H1 (cell line): ENCODE measurements around the gene CDC42BPB. TPM values are rescaled to one million over a fixed set of nuclear protein-coding genes. Genes with fewer than 3 reads are reported as not detected.

Experiments used
- CTCF ChIA-PET: fragments of 300-600 bp; sonication (Branson Sonifier 250); formaldehyde crosslinking; loops from one replicate; lab custom pipeline; 2021; ENCODE audit not compliant: partially characterized antibody; lab: Charles Lee
- POLR2A ChIA-PET: fragments of 300-600 bp; sonication (Branson Sonifier 250); formaldehyde crosslinking; loops from one replicate; lab custom pipeline; 2021; ENCODE audit warnings: inconsistent platforms; ENCODE audit not compliant: partially characterized antibody; lab: Charles Lee
- DNase-seq, 2 experiments: peaks; one replicate each; pipeline versions ENCODE4 v3.0.0 to v3.0.0-alpha.2; 2010 to 2022; ENCODE audit warnings: low spot score in 2 of 2, low read depth in 1 of 2, mixed read lengths in 1 of 2
- FAIRE-seq: peaks from 2 replicates; lab custom pipeline; 2011; peaks lifted over from hg19 to GRCh38; lab: Jason Lieb, UNC
- H2AFZ ChIP-seq: 2 replicates; pipeline ENCODE4 v1.8.1; 2012; ENCODE audit warnings: low read length, inconsistent platforms
- H2AK5ac ChIP-seq: 2 replicates; pipeline ENCODE4 v1.6.1; 2013; ENCODE audit warnings: low read depth, low read length
- H2BK120ac ChIP-seq: replicated peaks from 2 replicates; pipeline ENCODE3; 2013; ENCODE audit warnings: low read depth, low read length, inconsistent platforms
- H2BK12ac ChIP-seq: 2 replicates; pipeline ENCODE4 v1.6.1; 2013; ENCODE audit warnings: low read depth, low read length
- H2BK15ac ChIP-seq: 2 replicates; pipeline ENCODE4 v1.6.1; 2013; ENCODE audit warnings: low read length
- H2BK20ac ChIP-seq: 2 replicates; pipeline ENCODE4 v1.6.1; 2013; ENCODE audit warnings: low read length
- H2BK5ac ChIP-seq: 2 replicates; pipeline ENCODE4 v1.6.1; 2013; ENCODE audit warnings: low read depth, low read length
- H3K14ac ChIP-seq: 2 replicates; pipeline ENCODE4 v1.6.1; 2013; ENCODE audit warnings: inconsistent platforms; ENCODE audit not compliant: insufficient read length
- H3K18ac ChIP-seq: 2 replicates; pipeline ENCODE4 v1.6.1; 2013; ENCODE audit warnings: low read length; ENCODE audit errors: extremely low read depth
- H3K23ac ChIP-seq: 2 replicates; pipeline ENCODE4 v1.6.1; 2013; ENCODE audit warnings: inconsistent platforms; ENCODE audit not compliant: insufficient read length
- H3K23me2 ChIP-seq: 2 replicates; pipeline ENCODE4 v1.6.1; 2013; ENCODE audit warnings: low read depth, low read length
- H3K27ac ChIP-seq: 2 replicates; pipeline ENCODE4 v1.6.1; 2011; ENCODE audit warnings: low read depth, low read length, inconsistent platforms
- H3K27me3 ChIP-seq, 4 experiments: replicated peaks in 1 of 4; 1 replicate in 1 of 4; 2 replicates in 3 of 4; pipeline versions ENCODE4 v1.6.1 to v1.8.1; 2011 to 2013; ENCODE audit warnings: low read length in 3 of 4, mild to moderate bottlenecking in 3 of 4, inconsistent platforms in 2 of 4, mixed read lengths in 2 of 4, moderate library complexity in 1 of 4; ENCODE audit not compliant: control insufficient read depth in 3 of 4, insufficient read depth in 3 of 4; ENCODE audit errors: extremely low read depth in 1 of 4
- H3K36me3 ChIP-seq, 4 experiments: 2 replicates each; pipeline versions ENCODE4 v1.6.1 to v1.8.1; 2011 to 2013; ENCODE audit warnings: mild to moderate bottlenecking in 4 of 4, low read length in 3 of 4, moderate library complexity in 2 of 4, control low read depth in 1 of 4, inconsistent platforms in 1 of 4; ENCODE audit not compliant: insufficient read depth in 4 of 4, control insufficient read depth in 2 of 4
- H3K4ac ChIP-seq: replicated peaks from 2 replicates; pipeline ENCODE3; 2013; ENCODE audit warnings: low read length, low read depth, mixed read lengths, inconsistent platforms; ENCODE audit not compliant: insufficient read length
- H3K4me1 ChIP-seq, 4 experiments: replicated peaks in 1 of 4; 1 replicate in 1 of 4; 2 replicates in 3 of 4; pipeline versions ENCODE4 v1.6.1 to v1.8.1; 2011 to 2013; ENCODE audit warnings: low read length in 3 of 4, inconsistent platforms in 2 of 4, mixed read lengths in 1 of 4; ENCODE audit not compliant: insufficient read depth in 4 of 4, control insufficient read depth in 3 of 4
- H3K4me2 ChIP-seq, 2 experiments: 2 replicates each; pipeline versions ENCODE4 v1.6.1 to v1.8.1; 2011 to 2013; ENCODE audit warnings: low read depth in 2 of 2, low read length in 2 of 2, control low read depth in 1 of 2, inconsistent platforms in 1 of 2, mild to moderate bottlenecking in 1 of 2; ENCODE audit not compliant: insufficient read depth in 1 of 2
- H3K4me3 ChIP-seq, 4 experiments: fragments of 200-600, 300-600 bp in 1 of 4; sonication (generic), shearing (Covaris generic), sonication (Bioruptor Twin) in 1 of 4; 2 replicates each; pipeline versions ENCODE4 v1.5.1 to v1.8.1; 2011 to 2016; ENCODE audit warnings: low read length in 4 of 4, low read depth in 3 of 4, control low read depth in 2 of 4, inconsistent platforms in 2 of 4, mild to moderate bottlenecking in 2 of 4, mixed read lengths in 1 of 4, moderate library complexity in 1 of 4; ENCODE audit not compliant: insufficient read depth in 2 of 4; ENCODE audit errors: extremely low read depth in 1 of 4
- H3K56ac ChIP-seq: replicated peaks from 2 replicates; pipeline ENCODE3; 2013; ENCODE audit warnings: low read depth, mild to moderate bottlenecking, mixed read lengths, low read length, inconsistent platforms; ENCODE audit not compliant: insufficient read length
- H3K79me1 ChIP-seq: 2 replicates; pipeline ENCODE4 v1.6.1; 2013; ENCODE audit warnings: low read depth, low read length, control low read depth
- H3K79me2 ChIP-seq, 2 experiments: 2 replicates each; pipeline versions ENCODE4 v1.6.1 to v1.8.1; 2012 to 2013; ENCODE audit warnings: low read length in 2 of 2, mild to moderate bottlenecking in 2 of 2, inconsistent platforms in 1 of 2; ENCODE audit not compliant: insufficient read depth in 2 of 2, control insufficient read depth in 1 of 2
- H3K9ac ChIP-seq, 4 experiments: replicated peaks in 1 of 4; 1 replicate in 1 of 4; 2 replicates in 3 of 4; pipeline versions ENCODE4 v1.6.1 to v1.8.1; 2011 to 2013; ENCODE audit warnings: low read depth in 3 of 4, low read length in 3 of 4, control low read depth in 2 of 4, mild to moderate bottlenecking in 2 of 4, moderate library complexity in 2 of 4, inconsistent platforms in 1 of 4; ENCODE audit errors: extremely low read depth in 1 of 4
- H3K9me3 ChIP-seq, 2 experiments: 2 replicates each; pipeline versions ENCODE4 v1.6.1 to v1.8.1; 2012 to 2013; ENCODE audit warnings: mild to moderate bottlenecking in 2 of 2, moderate library complexity in 2 of 2, control low read depth in 1 of 2, inconsistent platforms in 1 of 2, low read depth in 1 of 2, low read length in 1 of 2, mixed read lengths in 1 of 2; ENCODE audit not compliant: insufficient read depth in 2 of 2
- H4K20me1 ChIP-seq, 2 experiments: replicated peaks in 1 of 2; 2 replicates each; pipeline versions ENCODE3 to v1.8.1; 2011 to 2013; ENCODE audit warnings: inconsistent platforms in 2 of 2, low read length in 2 of 2, mild to moderate bottlenecking in 1 of 2; ENCODE audit not compliant: insufficient read depth in 2 of 2, control insufficient read depth in 1 of 2
- H4K5ac ChIP-seq: 2 replicates; pipeline ENCODE4 v1.6.1; 2013; ENCODE audit warnings: low read length, low read depth, mixed read lengths, inconsistent platforms; ENCODE audit not compliant: insufficient read length
- H4K8ac ChIP-seq: 2 replicates; pipeline ENCODE4 v1.8.0; 2013; ENCODE audit warnings: mild to moderate bottlenecking, moderate library complexity, low read length, inconsistent platforms; ENCODE audit not compliant: insufficient read depth; ENCODE audit errors: extremely low read depth
- H4K91ac ChIP-seq: replicated peaks from 2 replicates; pipeline ENCODE3; 2013; ENCODE audit warnings: low read length, mixed read lengths, inconsistent platforms; ENCODE audit not compliant: insufficient read length
- BCL11A ChIP-seq, 2 experiments: IDR thresholded peaks; one replicate each; pipeline ENCODE4 v1.6.1; 2011; ENCODE audit warnings: low read depth in 2 of 2, low read length in 2 of 2, mild to moderate bottlenecking in 2 of 2
- BRCA1 ChIP-seq: IDR thresholded peaks from 2 replicates; pipeline ENCODE4 v1.6.1; 2012; ENCODE audit warnings: low read depth, low read length, improper control_type of control experiment
- CREB1 ChIP-seq: IDR thresholded peaks from 2 replicates; pipeline ENCODE4 v1.6.1; 2012; ENCODE audit warnings: inconsistent platforms
- CTBP2 ChIP-seq: IDR thresholded peaks from 2 replicates; pipeline ENCODE4 v1.7.0; 2011; ENCODE audit warnings: borderline replicate concordance, mild to moderate bottlenecking, moderate library complexity, mixed read lengths, low read length; ENCODE audit not compliant: insufficient read depth, insufficient read length
- EP300 ChIP-seq, 2 experiments: IDR thresholded peaks; 1 replicate in 1 of 2; 2 replicates in 1 of 2; pipeline ENCODE4 v1.6.1; 2011 to 2012; ENCODE audit warnings: low read depth in 2 of 2, low read length in 2 of 2, mild to moderate bottlenecking in 2 of 2, borderline replicate concordance in 1 of 2, inconsistent platforms in 1 of 2, moderate library complexity in 1 of 2
- GTF2F1 ChIP-seq: IDR thresholded peaks from 2 replicates; pipeline ENCODE4 v1.6.1; 2012; ENCODE audit warnings: low read depth, low read length, improper control_type of control experiment, borderline replicate concordance
- HDAC6 ChIP-seq: IDR thresholded peaks from one replicate; pipeline ENCODE4 v1.7.1; 2012; ENCODE audit warnings: low read depth, mild to moderate bottlenecking, inconsistent platforms, low read length, moderate library complexity
- NRF1 ChIP-seq: IDR thresholded peaks from 2 replicates; pipeline ENCODE4 v1.6.1; 2011; ENCODE audit warnings: mild to moderate bottlenecking, low read depth, low read length, improper control_type of control experiment
- PHF8 ChIP-seq: fragments of 200-600 bp; sonication (generic); conservative IDR thresholded peaks from 2 replicates; pipeline ENCODE4 v1.7.1; 2012; ENCODE audit warnings: low read depth, mild to moderate bottlenecking, inconsistent platforms, low read length, moderate library complexity
- RBBP5 ChIP-seq: IDR thresholded peaks from 2 replicates; pipeline ENCODE4 v1.7.1; 2012; ENCODE audit warnings: low read depth, mild to moderate bottlenecking, inconsistent platforms, low read length, moderate library complexity, borderline replicate concordance
- RFX5 ChIP-seq: IDR thresholded peaks from 2 replicates; pipeline ENCODE4 v1.6.1; 2011; ENCODE audit warnings: low read depth, low read length, improper control_type of control experiment, borderline replicate concordance
- RNF2 ChIP-seq: fragments of 200-900, 300-1000 bp; sonication (generic); IDR thresholded peaks from 2 replicates; pipeline ENCODE4 v1.7.1; 2016; ENCODE audit warnings: borderline replicate concordance, low read depth, mild to moderate bottlenecking, antibody characterized with exemption, low read length; ENCODE audit not compliant: poor library complexity, severe bottlenecking; ENCODE audit errors: missing control alignments
- SP2 ChIP-seq: IDR thresholded peaks from 2 replicates; pipeline ENCODE4 v1.6.1; 2012; ENCODE audit warnings: mild to moderate bottlenecking, low read length, inconsistent platforms
- TCF12 ChIP-seq: IDR thresholded peaks from 2 replicates; pipeline ENCODE4 v1.6.1; 2011; ENCODE audit warnings: low read depth, mild to moderate bottlenecking, low read length
- WGBS, 2 experiments: shearing (Covaris generic) in 1 of 2; methylation state at CpG; one replicate each; pipeline versions ENCODE4 v1.1.6 to v1.1.7; 2013 to 2015; ENCODE audit warnings: low lambda C conversion rate in 2 of 2, mixed read lengths in 2 of 2, inconsistent platforms in 1 of 2, low coverage in 1 of 2, missing lambda C conversion rate in 1 of 2; ENCODE audit not compliant: insufficient replicate concordance in 2 of 2, insufficient coverage in 1 of 2, insufficient read length in 1 of 2; ENCODE audit errors: extremely low coverage in 1 of 2, missing lambda C conversion rate in 1 of 2; 5-methylcytosine and 5-hydroxymethylcytosine counted together
- polyA plus RNA-seq, 7 experiments: library from polyadenylated mRNA; depleted of rRNA in 3 of 7; stranded (reverse) in 5 of 7; unstranded in 2 of 7; fragments of >200 nt in 5 of 7; fragments of 200-250 nt in 2 of 7; gene quantifications; 1 replicate in 5 of 7; 2 replicates in 1 of 7; 4 replicates in 1 of 7; pipeline versions ENCODE4 v1.2.1 to v1.2.3, GENCODE V29; 2011 to 2013; ENCODE audit warnings: missing spikeins in 2 of 7, mixed read lengths in 2 of 7
- total RNA-seq: library from RNA; stranded (reverse); fragmentation: NEBNext Ultra II Directional; extraction: Animal tissue kit (Norgen Biotek cat#: 25700); gene quantifications from 2 replicates; pipeline ENCODE4 v1.2.1, GENCODE V29; 2021

The CDC42BPB gene
- total and polyA plus RNA-seq, 2 of the 8 experiments (the other 6 are each of a cell fraction or from before 2014, with no cell fraction given), result 51.2 to 88.2 TPM

DNA sequence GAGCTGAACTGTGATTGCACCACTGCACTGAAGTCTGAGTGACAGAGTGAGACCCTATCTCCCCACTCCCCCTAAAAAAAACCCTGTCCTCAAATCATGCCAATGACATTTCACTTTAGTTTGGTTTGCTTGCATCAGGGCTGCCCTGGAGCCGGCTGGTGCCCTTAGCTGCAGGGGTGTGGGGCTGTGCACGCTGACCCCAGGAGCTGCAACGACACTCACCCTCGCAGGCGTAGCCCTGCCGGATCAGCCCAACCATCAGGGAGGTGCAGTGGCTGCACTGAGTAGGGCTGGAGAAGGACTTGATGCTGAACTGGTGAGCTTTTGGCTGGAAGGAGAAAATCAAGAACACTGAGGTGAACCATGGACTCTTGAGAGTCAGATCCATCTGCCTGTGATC is 105.1 kb downstream of the CDC42BPB start:
- Histone ChIP-seq H3K4me2 (no peak overlapping the region), H3K56ac (no peak overlapping the region), H3K23me2 (no peaks in the 10 kb centered on the region), H2BK20ac (no peak overlapping the region), H4K8ac (no peak overlapping the region), H2BK15ac (no peak overlapping the region), H3K4me3 (no peak overlapping the region), H3K23ac (no peak overlapping the region), H2BK5ac (peak overlapping the region; percentile 60; the same call in 1 of the 2 replicates), H3K27me3 (no peaks in the 10 kb centered on the region), H3K27ac (no peak overlapping the region), H3K9me3 (no peaks in the 10 kb centered on the region), H3K4me1 (no peaks in the 10 kb centered on the region), H2BK120ac (no peak overlapping the region), H2AFZ (no peak overlapping the region), H4K5ac (no peak overlapping the region), H2AK5ac (no peak overlapping the region), H4K91ac (no peak overlapping the region), H3K4ac (no peak overlapping the region), H3K36me3 (peaks cover 10 to 55% (median 44%) of the 10 kb centered on the region in 4 experiments; a peak in 7 of 8 replicates), H3K79me2 (no peaks in the 10 kb centered on the region), H3K18ac (no peak overlapping the region), H4K20me1 (peaks cover 7 to 13% of the 10 kb centered on the region in 2 experiments), H2BK12ac (no peak overlapping the region), H3K79me1 (no peaks in the 10 kb centered on the region), H3K14ac (no peak overlapping the region), H3K9ac (no peak overlapping the region)
- DNase-seq, result no peak
- CTCF ChIA-PET, result interaction anchor here (1.3 kb wide), 1 partner anchor 18 kb away, joined by 4 read pairs; no protein-coding TSS in a partner anchor
- FAIRE-seq, result no peak
- 96% methylated on average over 6 of the region's 6 CpGs; no CpG with 5 or more reads in 1 of the 2 experiments for whole genome bisulfite sequencing, 2 experiments
- POLR2A ChIA-PET, result no interaction called here
- TF ChIP-seq SP2, result no peak
- no peak for TF ChIP-seq GTF2F1
- no peak for TF ChIP-seq RNF2
- no peak for TF ChIP-seq CREB1
- TF ChIP-seq BCL11A (IDR thresholded peaks at IDR 0.05; ENCODE audit: low read depth in 2 of 2, low read length in 2 of 2), result no peak
- no peak for TF ChIP-seq PHF8
- no peak for TF ChIP-seq HDAC6
- TF ChIP-seq NRF1, result no peak
- TF ChIP-seq BRCA1, result no peak
- no peak for TF ChIP-seq TCF12
- TF ChIP-seq CTBP2, result no peak
- TF ChIP-seq RBBP5, result no peak
- no peak for TF ChIP-seq EP300 (IDR thresholded peaks at IDR 0.05; ENCODE audit: borderline replicate concordance in 1 of 2, low read depth in 2 of 2, low read length in 2 of 2)
- no peak for TF ChIP-seq RFX5
